BE2C (cell line): ENCODE data around the gene EAPP.
A peak's percentile ranks its signal among the peaks of the same experiment; 100 is the strongest.

ENCODE experiments used
- DNase-seq: peaks from one replicate; pipeline ENCODE4 v3.0.0-alpha.2; 2020
- H3K27me3 ChIP-seq: fragments of 250-450 bp; sonication (Bioruptor Pico); 2 replicates; pipeline ENCODE4 v1.5.1; 2020; ENCODE audit warnings: mild to moderate bottlenecking
- H3K36me3 ChIP-seq: fragments of 250-450 bp; sonication (Bioruptor Pico); 2 replicates; pipeline ENCODE4 v1.5.1; 2020; ENCODE audit warnings: mild to moderate bottlenecking
- H3K4me1 ChIP-seq: fragments of 250-450 bp; sonication (Bioruptor Pico); 2 replicates; pipeline ENCODE4 v1.5.1; 2020
- H3K4me3 ChIP-seq: 2 replicates; pipeline ENCODE4 v1.5.1; 2011; ENCODE audit warnings: low read depth, low read length
- H3K9me3 ChIP-seq: fragments of 250-450 bp; sonication (Bioruptor Pico); 2 replicates; pipeline ENCODE4 v1.5.1; 2020
- TF ChIP-seq, protein P1 (sequence below): IDR thresholded peaks from 2 replicates; pipeline ENCODE4 v1.5.1; 2012; ENCODE audit warnings: mild to moderate bottlenecking, low read depth, low read length

The EAPP gene

DNA sequence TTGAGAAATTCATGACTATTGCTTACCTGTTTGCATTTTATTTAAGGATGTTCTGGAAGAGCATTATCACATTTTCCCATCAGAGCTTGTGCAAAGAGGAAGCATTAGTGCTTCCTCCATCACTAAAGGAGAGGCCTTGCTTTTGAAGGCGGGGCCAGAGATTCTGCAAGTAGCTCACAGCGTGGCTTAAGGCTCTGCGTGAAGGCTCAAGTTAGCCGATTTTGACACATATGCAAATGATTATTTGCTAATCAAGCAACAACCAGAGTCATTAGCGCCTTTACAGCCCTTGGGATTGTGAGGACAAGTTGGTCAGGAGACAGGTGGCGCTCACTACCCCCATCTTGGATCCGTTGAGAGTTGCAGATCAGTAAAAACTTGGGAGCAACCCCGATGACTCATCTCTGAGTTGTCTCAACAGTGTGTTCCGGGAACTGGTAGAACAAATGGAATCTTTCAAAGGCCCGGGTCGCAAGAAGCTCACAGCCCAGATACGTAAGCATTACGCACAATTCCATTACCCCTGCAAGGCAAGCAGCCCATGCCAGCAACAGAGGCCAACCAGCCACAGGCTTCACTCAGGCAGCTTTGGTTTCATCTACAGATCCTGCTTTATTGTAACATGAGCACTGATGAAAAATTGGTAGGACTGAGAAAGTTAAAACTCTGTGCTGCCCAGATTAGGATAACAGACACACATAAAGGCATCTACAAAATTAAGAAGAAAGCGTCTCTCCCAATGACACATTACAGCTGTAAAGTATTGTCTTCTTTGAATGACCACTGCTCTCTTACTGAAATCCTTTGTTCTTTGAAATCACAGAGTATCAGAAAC, 42.6 kb downstream of the EAPP start:
- Histone ChIP-seq H3K4me1 (no peaks in the 10 kb centered on the region), H3K4me3 (no peak overlapping the region), H3K36me3 (no peaks in the 10 kb centered on the region), H3K27me3 (no peaks in the 10 kb centered on the region), H3K9me3 (no peaks in the 10 kb centered on the region)
- TF ChIP-seq, protein P1, sequence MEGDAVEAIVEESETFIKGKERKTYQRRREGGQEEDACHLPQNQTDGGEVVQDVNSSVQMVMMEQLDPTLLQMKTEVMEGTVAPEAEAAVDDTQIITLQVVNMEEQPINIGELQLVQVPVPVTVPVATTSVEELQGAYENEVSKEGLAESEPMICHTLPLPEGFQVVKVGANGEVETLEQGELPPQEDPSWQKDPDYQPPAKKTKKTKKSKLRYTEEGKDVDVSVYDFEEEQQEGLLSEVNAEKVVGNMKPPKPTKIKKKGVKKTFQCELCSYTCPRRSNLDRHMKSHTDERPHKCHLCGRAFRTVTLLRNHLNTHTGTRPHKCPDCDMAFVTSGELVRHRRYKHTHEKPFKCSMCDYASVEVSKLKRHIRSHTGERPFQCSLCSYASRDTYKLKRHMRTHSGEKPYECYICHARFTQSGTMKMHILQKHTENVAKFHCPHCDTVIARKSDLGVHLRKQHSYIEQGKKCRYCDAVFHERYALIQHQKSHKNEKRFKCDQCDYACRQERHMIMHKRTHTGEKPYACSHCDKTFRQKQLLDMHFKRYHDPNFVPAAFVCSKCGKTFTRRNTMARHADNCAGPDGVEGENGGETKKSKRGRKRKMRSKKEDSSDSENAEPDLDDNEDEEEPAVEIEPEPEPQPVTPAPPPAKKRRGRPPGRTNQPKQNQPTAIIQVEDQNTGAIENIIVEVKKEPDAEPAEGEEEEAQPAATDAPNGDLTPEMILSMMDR, result no peak
- no peak for DNase-seq

DNA sequence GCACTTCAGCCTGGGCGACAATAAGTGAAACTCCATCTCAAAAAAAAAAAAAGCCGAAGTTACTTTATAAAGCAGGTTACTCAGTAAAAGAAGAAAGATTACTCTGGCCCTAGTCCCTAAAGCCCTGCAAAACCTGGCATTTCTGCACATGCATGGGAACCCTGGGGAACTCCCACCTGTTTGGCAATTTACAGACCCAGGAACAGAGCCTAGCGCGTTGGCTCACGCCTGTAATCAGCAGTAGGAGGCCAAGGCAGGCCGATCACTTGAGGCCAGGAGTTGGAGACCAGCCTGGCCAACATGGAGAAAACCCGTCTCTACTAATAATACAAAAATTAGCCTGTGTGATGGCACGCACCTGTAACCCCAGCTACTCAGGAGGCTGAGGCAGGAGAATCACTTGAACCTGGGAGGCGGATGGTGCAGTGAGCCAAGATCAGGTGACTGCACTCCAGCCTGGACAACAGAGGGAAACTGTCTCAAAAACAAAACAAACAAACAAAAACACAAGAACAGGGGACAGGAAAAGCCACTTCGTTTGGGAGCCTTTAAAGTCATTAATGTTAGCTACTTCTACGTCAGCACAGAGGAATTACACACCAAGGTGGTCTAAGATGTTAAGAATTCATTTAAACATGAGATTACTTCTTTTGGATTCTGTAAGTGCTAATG, 43.4 kb downstream of the EAPP start:
- Histone ChIP-seq H3K9me3 (no peaks in the 10 kb centered on the region), H3K4me3 (no peak overlapping the region), H3K27me3 (no peaks in the 10 kb centered on the region), H3K36me3 (no peaks in the 10 kb centered on the region), H3K4me1 (no peaks in the 10 kb centered on the region)
- no peak for DNase-seq
- TF ChIP-seq, protein P1, result no peak

DNA sequence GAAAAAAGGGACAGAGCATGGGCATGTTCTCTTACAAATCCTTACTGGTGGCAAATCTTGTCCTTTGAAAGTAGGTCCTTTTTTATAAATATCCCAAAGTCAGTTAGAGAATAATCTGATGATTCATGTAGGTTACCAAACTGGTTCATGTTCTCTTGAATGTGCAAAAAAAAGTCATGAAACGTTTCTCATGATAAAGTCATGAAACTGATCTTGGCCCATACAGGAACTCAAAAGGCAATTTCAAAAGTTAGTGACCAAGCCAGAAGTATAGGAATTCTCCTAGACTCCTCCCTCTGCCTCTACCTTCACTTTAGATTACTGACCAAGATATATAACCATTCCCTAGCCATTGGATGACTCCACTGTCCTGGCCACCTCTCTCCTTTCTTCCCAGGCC, 50.2 kb downstream of the EAPP start:
- H3K27me3 ChIP-seq, result no peaks in the 10 kb centered on the region
- TF ChIP-seq, protein P1, result no peak
- no peaks in the 10 kb centered on the region for H3K9me3 ChIP-seq
- no peaks in the 10 kb centered on the region for H3K4me1 ChIP-seq
- no peaks in the 10 kb centered on the region for H3K36me3 ChIP-seq
- no peak overlapping the region for H3K4me3 ChIP-seq
- DNase-seq, result no peak

DNA sequence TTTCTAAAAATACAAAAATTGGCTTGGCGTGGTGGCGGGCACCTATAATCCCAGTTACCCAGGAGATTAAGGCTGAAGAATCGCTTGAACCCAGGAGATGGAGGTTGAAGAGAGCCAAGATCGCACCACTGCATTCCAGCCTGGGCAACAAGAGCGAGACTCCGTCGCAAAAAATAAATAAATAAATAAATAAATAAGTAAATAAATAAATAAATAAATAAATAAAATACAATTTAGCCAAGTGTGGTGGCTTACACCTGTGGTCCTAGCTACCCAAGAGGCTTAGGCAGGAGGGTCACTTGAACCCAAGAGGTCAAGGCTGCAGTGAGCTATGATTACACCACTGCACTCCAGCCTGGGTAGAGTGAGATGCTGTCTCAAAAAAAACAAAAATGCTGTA, 51.0 kb downstream of the EAPP start:
- DNase-seq, result no peak
- Histone ChIP-seq H3K27me3 (no peaks in the 10 kb centered on the region), H3K4me1 (no peaks in the 10 kb centered on the region), H3K36me3 (no peaks in the 10 kb centered on the region), H3K9me3 (no peaks in the 10 kb centered on the region), H3K4me3 (no peak overlapping the region)
- TF ChIP-seq, protein P1, result no peak

DNA sequence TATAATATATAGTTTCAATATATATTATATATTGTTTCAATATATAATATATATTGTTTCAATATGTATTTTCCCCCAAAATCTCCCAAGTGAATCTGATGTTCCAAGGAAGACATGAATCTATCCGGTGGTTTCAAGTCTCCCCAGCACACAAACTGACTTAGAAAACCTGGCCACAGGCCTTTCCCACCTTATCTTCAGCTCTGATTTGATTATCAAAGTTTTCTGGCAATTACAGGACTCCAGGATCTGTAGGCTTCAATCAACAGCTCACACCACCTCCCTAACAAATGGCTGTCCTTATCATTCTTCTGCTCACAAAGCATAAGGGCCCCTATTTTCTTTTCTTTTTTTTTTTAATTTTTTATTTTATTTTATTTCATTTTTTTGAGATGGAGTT, 54.8 kb downstream of the EAPP start:
- no peak overlapping the region for H3K4me3 ChIP-seq
- DNase-seq, result peak; percentile 57
- no peaks in the 10 kb centered on the region for H3K27me3 ChIP-seq
- H3K4me1 ChIP-seq, result no peaks in the 10 kb centered on the region
- H3K9me3 ChIP-seq, result no peaks in the 10 kb centered on the region
- no peaks in the 10 kb centered on the region for H3K36me3 ChIP-seq
- TF ChIP-seq, protein P1, result no peak

DNA sequence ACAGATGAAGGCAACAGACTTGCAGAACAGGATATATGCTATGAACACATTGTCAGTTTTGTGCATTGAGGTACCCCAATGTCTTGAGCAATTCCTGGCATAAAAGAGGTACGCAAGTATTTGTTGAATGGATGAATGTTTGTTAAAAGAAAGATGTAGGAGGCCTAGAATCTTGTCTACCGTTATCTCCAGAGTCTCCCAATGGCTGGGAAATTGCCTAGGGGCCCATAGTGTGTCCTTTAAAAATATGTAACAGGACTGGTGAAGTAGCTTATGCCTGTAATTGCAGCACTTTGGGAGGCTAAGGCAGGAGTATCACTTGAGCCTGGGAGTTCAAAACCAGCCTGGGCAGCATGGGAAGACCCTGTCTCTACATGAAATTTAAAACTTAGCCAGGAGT, 57.0 kb downstream of the EAPP start:
- Histone ChIP-seq H3K36me3 (no peaks in the 10 kb centered on the region), H3K9me3 (no peaks in the 10 kb centered on the region), H3K4me3 (no peak overlapping the region), H3K27me3 (no peaks in the 10 kb centered on the region), H3K4me1 (no peaks in the 10 kb centered on the region)
- TF ChIP-seq, protein P1, result no peak
- DNase-seq, result no peak
